Nucleus accumbens (tissue), 56 donors: Measurements from ENCODE around the gene STK11.
A peak's percentile ranks its signal among the peaks of the same experiment; 100 is the strongest.

Source experiments
- DNase-seq, 56 donors: peaks; one replicate each; lab custom pipeline; 2025; lab: John Stamatoyannopoulos, UW

STK11 gene

GRCh38 chr19:1267477-1268225, 62.1 kb downstream of the STK11 start:
- peak in 20 of 56 donors; percentile 11 to 48 (median 34) for DNase-seq

GRCh38 chr19:1268226-1269064, 62.9 kb downstream of the STK11 start:
- peak in 2 of 56 donors; percentile 41 to 43 for DNase-seq

GRCh38 chr19:1269065-1269477, 63.5 kb downstream of the STK11 start, which contains the start of gene CIRBP:
TSS of gene CIRBP (plus strand) at chr19:1269332. CDS start at chr19:1270934, 1,602 bp downstream.
- peak; percentile 75 to 100 (median 99) for DNase-seq

- peak in 55 of 56 donors; percentile 35 to 90 (median 78) for DNase-seq
These were observed 64.1 kb downstream of the STK11 start for GRCh38 chr19:1269478-1270212.

GRCh38 chr19:1270213-1270853, 64.8 kb downstream of the STK11 start:
- DNase-seq, result peak in 1 of 56 donors; percentile 66

- DNase-seq, result peak in 1 of 56 donors; percentile 11
These were observed 65.4 kb downstream of the STK11 start for GRCh38 chr19:1270854-1271527.

GRCh38 chr19:1271528-1272422, 66.2 kb downstream of the STK11 start:
- DNase-seq, result peak in 2 of 56 donors; percentile 10 to 25

- peak in 15 of 56 donors; percentile 9 to 56 (median 21) for DNase-seq
These were observed 67.1 kb downstream of the STK11 start for GRCh38 chr19:1272423-1273262.

GRCh38 chr19:1273263-1274041, 67.9 kb downstream of the STK11 start:
- no peak for DNase-seq

GRCh38 chr19:1274081-1274851, 68.7 kb downstream of the STK11 start:
- DNase-seq, result no peak

- DNase-seq, result peak in 1 of 56 donors; percentile 37
These were observed 69.3 kb downstream of the STK11 start for GRCh38 chr19:1274852-1275259.

- peak in 55 of 56 donors; percentile 75 to 98 (median 92) for DNase-seq
These were observed 69.8 kb downstream of the STK11 start, which contains the start of gene FAM174C for GRCh38 chr19:1275260-1275975. TSS of gene FAM174C (plus strand) at chr19:1275530. CDS start at chr19:1275550, 20 bp downstream.

- DNase-seq, result peak in 7 of 56 donors; percentile 50 to 78 (median 60)
These were observed 70.5 kb downstream of the STK11 start for GRCh38 chr19:1275976-1276627.

- no peak for DNase-seq
These were observed 71.0 kb downstream of the STK11 start for GRCh38 chr19:1276628-1277022.

GRCh38 chr19:1277061-1277460, 71.5 kb downstream of the STK11 start:
- no peak for DNase-seq
